GM23338 (cell line): ENCODE data around the gene DNAAF5. TPM values are rescaled to one million over a fixed set of nuclear protein-coding genes. Genes with fewer than 3 reads are reported as not detected.

ENCODE experiments used
- ATAC-seq: fragments of 200-7000 bp; cut with Tn5 transposase; 3 replicates; pipeline ENCODE4 v1.9.1; 2020
- DNase-seq: peaks from one replicate; pipeline ENCODE4 v3.0.0-alpha.2; 2015; ENCODE audit warnings: low spot score
- H2AFZ ChIP-seq: fragments of 200-600 bp; sonication (generic); 2 replicates; pipeline ENCODE4 v1.8.0; 2016; ENCODE audit warnings: antibody characterized with exemption, mild to moderate bottlenecking, moderate library complexity
- H3F3A ChIP-seq: fragments of 200-600 bp; sonication (generic); replicated peaks from 2 replicates; pipeline ENCODE4 v1.8.0; 2017; ENCODE audit warnings: antibody characterized with exemption, mixed run types, low read depth
- H3K27ac ChIP-seq: fragments of 200-600 bp; sonication (generic); 2 replicates; pipeline ENCODE4 v1.6.1; 2016; ENCODE audit warnings: low read depth
- H3K27me3 ChIP-seq: fragments of 200-600 bp; sonication (generic); 2 replicates; pipeline ENCODE4 v1.8.0; 2016; ENCODE audit warnings: mild to moderate bottlenecking, mixed run types, moderate library complexity; ENCODE audit not compliant: insufficient read depth
- H3K36me3 ChIP-seq: fragments of 200-600 bp; sonication (generic); 2 replicates; pipeline ENCODE4 v1.8.0; 2016; ENCODE audit warnings: mild to moderate bottlenecking; ENCODE audit not compliant: insufficient read depth
- H3K4me1 ChIP-seq: fragments of 200-600 bp; sonication (generic); 2 replicates; pipeline ENCODE4 v1.8.0; 2016; ENCODE audit warnings: mild to moderate bottlenecking, moderate library complexity; ENCODE audit not compliant: insufficient read depth
- H3K4me2 ChIP-seq: fragments of 200-600 bp; sonication (generic); 2 replicates; pipeline ENCODE4 v1.7.1; 2017; ENCODE audit warnings: mixed run types
- H3K4me3 ChIP-seq: fragments of 200-600 bp; sonication (generic); 2 replicates; pipeline ENCODE4 v1.6.1; 2016; ENCODE audit warnings: mixed run types
- H3K79me2 ChIP-seq: fragments of 200-600 bp; sonication (generic); replicated peaks from 2 replicates; pipeline ENCODE4 v1.8.0; 2017; ENCODE audit warnings: mild to moderate bottlenecking; ENCODE audit not compliant: insufficient read depth
- H3K9me2 ChIP-seq: fragments of 200-600 bp; sonication (generic); 2 replicates; pipeline ENCODE4 v1.8.0; 2017; ENCODE audit not compliant: insufficient read depth
- H4K20me1 ChIP-seq: fragments of 200-600 bp; sonication (generic); replicated peaks from 2 replicates; pipeline ENCODE4 v1.8.0; 2017; ENCODE audit warnings: mild to moderate bottlenecking; ENCODE audit not compliant: insufficient read depth
- H3K27ac Mint-ChIP-seq: 2 replicates; pipeline ENCODE4 v1.8.0; 2020; ENCODE audit warnings: inconsistent platforms, mild to moderate bottlenecking, moderate library complexity, mixed read lengths
- H3K27me3 Mint-ChIP-seq: 3 replicates; pipeline ENCODE4 v1.8.0; 2022; ENCODE audit warnings: low read depth, mild to moderate bottlenecking, moderate library complexity, mixed read lengths, inconsistent platforms; ENCODE audit not compliant: insufficient read depth, poor library complexity
- H3K36me3 Mint-ChIP-seq: 3 replicates; pipeline ENCODE4 v1.8.0; 2021; ENCODE audit warnings: low read depth, mild to moderate bottlenecking, inconsistent platforms, moderate library complexity, mixed read lengths
- H3K4me1 Mint-ChIP-seq: 3 replicates; pipeline ENCODE4 v1.8.0; 2020; ENCODE audit warnings: mild to moderate bottlenecking, inconsistent platforms, mixed read lengths
- H3K4me3 Mint-ChIP-seq: 3 replicates; pipeline ENCODE4 v1.8.0; 2021; ENCODE audit warnings: moderate library complexity, mild to moderate bottlenecking, inconsistent platforms, mixed read lengths
- H3K9me3 Mint-ChIP-seq: 3 replicates; pipeline ENCODE4 v1.8.0; 2020; ENCODE audit warnings: moderate library complexity, mild to moderate bottlenecking, inconsistent platforms, mixed read lengths
- CREB1 ChIP-seq: fragments of 250-450 bp; sonication (Bioruptor Pico); IDR thresholded peaks from 2 replicates; pipeline ENCODE4 v1.5.0; 2020; ENCODE audit warnings: low read depth, mild to moderate bottlenecking, moderate library complexity
- CTCF ChIP-seq, 2 experiments: fragments of 200-600 bp in 1 of 2; sonication (generic) in 1 of 2; conservative IDR thresholded peaks; 2 replicates each; pipeline versions ENCODE4 v1.5.1 to v1.6.1; 2016 to 2017; ENCODE audit warnings: antibody characterized with exemption in 2 of 2, low read depth in 2 of 2, mild to moderate bottlenecking in 2 of 2, moderate library complexity in 1 of 2
- EZH2 ChIP-seq: fragments of 200-600 bp; sonication (generic); IDR thresholded peaks from one replicate; pipeline ENCODE4 v1.8.0; 2017; ENCODE audit warnings: antibody characterized with exemption, mild to moderate bottlenecking, low read depth; ENCODE audit not compliant: unreplicated experiment
- EZH2phosphoT487 ChIP-seq: fragments of 200-600 bp; sonication (generic); IDR thresholded peaks from one replicate; pipeline ENCODE4 v1.8.1; 2018; ENCODE audit warnings: antibody characterized with exemption; ENCODE audit not compliant: unreplicated experiment
- POLR2AphosphoS5 ChIP-seq: IDR thresholded peaks from 2 replicates; pipeline ENCODE4 v1.6.1; 2016; ENCODE audit warnings: antibody characterized with exemption, low read depth
- REST ChIP-seq: IDR thresholded peaks from one replicate; pipeline ENCODE4 v1.6.1; 2018; ENCODE audit warnings: antibody characterized with exemption; ENCODE audit not compliant: unreplicated experiment
- ZNF114 ChIP-seq: fragments of 250-450 bp; sonication (Bioruptor Pico); IDR thresholded peaks from 2 replicates; pipeline ENCODE4 v1.5.0; 2020; ENCODE audit warnings: mild to moderate bottlenecking, moderate library complexity
- ZNF331 ChIP-seq: fragments of 250-450 bp; sonication (Bioruptor Pico); IDR thresholded peaks from 2 replicates; pipeline ENCODE4 v1.5.0; 2020; ENCODE audit warnings: low read depth, mild to moderate bottlenecking, moderate library complexity
- ZNF462 ChIP-seq: fragments of 250-450 bp; sonication (Bioruptor Pico); IDR thresholded peaks from 2 replicates; pipeline ENCODE4 v1.5.0; 2020; ENCODE audit warnings: mild to moderate bottlenecking, moderate library complexity
- polyA plus RNA-seq: library from polyadenylated mRNA; unstranded; fragments of >200 nt; fragmentation: Nextera tagmentation; extraction: Ambion mirVana; gene quantifications from 2 replicates; pipeline ENCODE4 v1.2.1, GENCODE V29; 2016
- total RNA-seq: library from RNA; depleted of rRNA; stranded (reverse); fragments of >200 nt; shearing (Covaris generic); gene quantifications from 2 replicates; pipeline ENCODE4 v1.2.3, GENCODE V29; 2014

The DNAAF5 gene
- total and polyA plus RNA-seq, 2 experiments from 2014 or later, result 20.4 to 86.7 TPM

- Histone ChIP-seq H3K4me1 (no peaks in the 10 kb centered on the region), H3F3A (peaks cover 10% of the 10 kb centered on the region), H4K20me1 (peaks cover 3% of the 10 kb centered on the region; the same call in 1 of the 2 replicates), H3K27me3 (no peaks in the 10 kb centered on the region), H3K9me2 (no peaks in the 10 kb centered on the region), H3K4me2 (no peak overlapping the region), H3K36me3 (no peaks in the 10 kb centered on the region), H3K79me2 (peaks cover 11% of the 10 kb centered on the region), H3K4me3 (no peak overlapping the region), H2AFZ (no peak overlapping the region), H3K27ac (no peak overlapping the region)
- ATAC-seq (no peak), DNase-seq (no peak)
- peaks cover 51% of the 10 kb centered on the region for H3K36me3 Mint-ChIP-seq
- no peaks in the 10 kb centered on the region for H3K4me1 Mint-ChIP-seq
- H3K9me3 Mint-ChIP-seq, result no peaks in the 10 kb centered on the region; the same call in 1 of the 3 replicates
- H3K27me3 Mint-ChIP-seq, result peaks cover 2% of the 10 kb centered on the region
- no peak overlapping the region for H3K27ac Mint-ChIP-seq
- H3K4me3 Mint-ChIP-seq, result no peak overlapping the region
- no peak for TF ChIP-seq POLR2AphosphoS5
- no peak for TF ChIP-seq ZNF331 (CRISPR knock-in tag)
- no peak for TF ChIP-seq EZH2
- no peak for TF ChIP-seq CTCF (conservative IDR thresholded peaks at IDR 0.05; ENCODE audit: low read depth in 2 of 2)
- no peak for TF ChIP-seq EZH2phosphoT487
- TF ChIP-seq CREB1 (CRISPR knock-in tag), result no peak
Observed at GRCh38 chr7:746155-747061, 19.9 kb downstream of the DNAAF5 start.

- H3K79me2 ChIP-seq, result peaks cover 11% of the 10 kb centered on the region
- ATAC-seq, result no peak
- no peak for TF ChIP-seq REST
- no peak for TF ChIP-seq ZNF462
- TF ChIP-seq ZNF331 (CRISPR knock-in tag), result no peak
- TF ChIP-seq ZNF114 (CRISPR knock-in tag), result no peak
Observed at GRCh38 chr7:747186-747585, 20.7 kb downstream of the DNAAF5 start.

More at GRCh38 chr7:747186-747585, 20.7 kb downstream of the DNAAF5 start:
- peaks cover 10% of the 10 kb centered on the region for H3F3A ChIP-seq
- Mint-ChIP-seq H3K4me3 (no peak overlapping the region), H3K9me3 (no peaks in the 10 kb centered on the region; the same call in 1 of the 3 replicates), H3K27me3 (peaks cover 2% of the 10 kb centered on the region), H3K27ac (no peak overlapping the region), H3K36me3 (peaks cover 53% of the 10 kb centered on the region), H3K4me1 (no peaks in the 10 kb centered on the region)
- no peaks in the 10 kb centered on the region for H3K36me3 ChIP-seq
- no peak overlapping the region for H3K4me3 ChIP-seq
- no peak overlapping the region for H3K27ac ChIP-seq
- H3K27me3 ChIP-seq, result no peaks in the 10 kb centered on the region
- H3K4me1 ChIP-seq, result no peaks in the 10 kb centered on the region
- H4K20me1 ChIP-seq, result 0 out of 2 replicates have a peak, but pooled peaks cover 3% of the 10 kb centered on the region
- no peak overlapping the region for H2AFZ ChIP-seq
- H3K9me2 ChIP-seq, result no peaks in the 10 kb centered on the region
- DNase-seq, result no peak
- no peak overlapping the region for H3K4me2 ChIP-seq
